ENCODE measurements around the gene DDX1. TPM values are rescaled to one million over a fixed set of nuclear protein-coding genes. Genes with fewer than 3 reads are reported as not detected.

DDX1 gene
- total RNA-seq, 4 donors from 2014 or later = 63.0 to 85.6 (median 75.2) TPM

Other genes with a start within 250 kb of the DDX1 start
- 10 to 100 TPM; 50.4 to 71.5 (median 54.7) TPM for gene NBAS, start 30.5 kb upstream of the DDX1 start, total RNA-seq